ENCODE measurements around the gene SLC25A34. TPM values are rescaled to one million over a fixed set of nuclear protein-coding genes. Genes with fewer than 3 reads are reported as not detected.

Gene SLC25A34
- total and polyA plus RNA-seq, 9 donors = 1.0 to 2.5 (median 1.9) TPM

DNA sequence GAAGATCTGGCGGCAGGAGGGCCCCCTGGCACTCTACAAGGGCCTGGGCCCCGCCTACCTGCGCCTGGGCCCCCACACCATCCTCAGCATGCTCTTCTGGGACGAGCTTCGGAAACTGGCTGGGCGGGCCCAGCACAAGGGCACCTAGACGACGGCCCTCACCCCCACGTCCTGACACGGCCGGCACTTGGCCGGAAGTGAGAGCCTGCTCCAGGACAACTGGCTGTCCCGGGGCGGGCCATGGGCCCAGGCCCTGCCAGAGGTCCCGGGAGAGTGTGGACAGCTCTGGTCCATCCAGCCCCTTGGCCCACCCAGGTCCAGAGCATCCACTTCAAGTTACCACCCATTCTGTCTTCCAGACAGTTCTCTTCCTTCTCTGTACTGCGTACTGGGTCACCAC lies 3.2 kb downstream of the SLC25A34 start:
- intact Hi-C loops (cut with DNase I) = loop anchor here in 3 of 4 donors (10.0 kb wide), 2 partner anchors 144 to 414 kb away; no protein-coding TSS in a partner anchor

DNA sequence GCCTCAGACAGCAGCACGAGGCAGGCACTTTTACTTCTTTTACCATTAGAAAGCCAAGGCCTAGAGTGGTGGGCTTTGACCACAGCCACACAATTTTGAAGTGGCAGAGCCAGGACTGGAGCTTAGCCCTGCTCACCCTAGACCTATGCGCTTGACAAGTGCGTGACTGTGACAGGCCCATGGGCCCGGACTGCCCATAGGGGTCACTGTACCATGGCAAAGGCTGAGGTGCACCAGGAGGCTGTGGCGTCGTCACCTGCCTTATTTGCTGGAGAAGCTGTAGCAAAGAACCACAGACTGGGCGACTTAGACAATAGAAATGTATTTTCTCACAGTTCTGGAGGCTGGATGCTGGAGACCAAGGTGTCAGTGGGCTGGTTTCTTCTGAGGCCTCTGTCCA lies 3.7 kb downstream of the SLC25A34 start:
- Histone ChIP-seq H3K27ac (no peak overlapping the region), H3K4me1 (ENCODE audit: insufficient read depth) (peaks cover 5% of the 10 kb centered on the region), H3K36me3 (no peaks in the 10 kb centered on the region), H3K9me3 (no peaks in the 10 kb centered on the region), H3K4me3 (no peak overlapping the region), H3K27me3 (no peaks in the 10 kb centered on the region)
- DNase-seq = no peak
- WGBS, 3 donors = 83 to 92% (median 85%) methylated on average over 7 of the region's 7 CpGs
- TF ChIP-seq POLR2A (IDR thresholded peaks at IDR 0.05) (no peak), CTCF (IDR thresholded peaks at IDR 0.05) (no peak), EP300 (IDR thresholded peaks at IDR 0.05) (no peak)
- intact Hi-C loops (cut with DNase I) = loop anchor here (5.0 to 10.0 kb wide), 3 partner anchors 145 to 415 kb away; no protein-coding TSS in a partner anchor

More for the DNA sequence above, 3.2 kb downstream of the SLC25A34 start:
- 76 to 84% (median 79%) methylated on average over 14 to 16 of the region's 16 CpGs for WGBS, 3 donors
- no peak overlapping the region for H3K27ac ChIP-seq
- no peak overlapping the region for H3K4me3 ChIP-seq
- H3K36me3 ChIP-seq = no peaks in the 10 kb centered on the region
- H3K27me3 ChIP-seq = no peaks in the 10 kb centered on the region
- H3K9me3 ChIP-seq = no peaks in the 10 kb centered on the region
- no peak for DNase-seq
- no peak for TF ChIP-seq EP300 (IDR thresholded peaks at IDR 0.05)
- no peak for TF ChIP-seq CTCF (IDR thresholded peaks at IDR 0.05)
- TF ChIP-seq POLR2A (IDR thresholded peaks at IDR 0.05) = no peak
- H3K4me1 ChIP-seq (ENCODE audit: insufficient read depth) = peaks cover 5% of the 10 kb centered on the region

- Histone ChIP-seq H3K27ac (no peak overlapping the region), H3K4me3 (no peak overlapping the region), H3K27me3 (no peaks in the 10 kb centered on the region), H3K9me3 (no peaks in the 10 kb centered on the region), H3K4me1 (ENCODE audit: insufficient read depth) (peaks cover 1% of the 10 kb centered on the region), H3K36me3 (no peaks in the 10 kb centered on the region)
- WGBS, 3 donors = 50 to 54% (median 50%) methylated on average over 27 of the region's 27 CpGs
- DNase-seq = peak; percentile 82 to 90 (median 86)
- TF ChIP-seq POLR2A (IDR thresholded peaks at IDR 0.05) (peak; percentile 6), EP300 (IDR thresholded peaks at IDR 0.05) (no peak), CTCF (IDR thresholded peaks at IDR 0.05) (peak; percentile 56 to 83 (median 77))
- intact Hi-C loops (cut with DNase I) = loop anchor here in 3 of 4 donors (5.0 to 10.0 kb wide), 3 partner anchors 146 to 416 kb away; no protein-coding TSS in a partner anchor
These were observed 5.1 kb downstream of the SLC25A34 start for GRCh38 chr1:15740924-15741850.

GRCh38 chr1:15742339-15742801 lies 6.3 kb downstream of the SLC25A34 start, which contains the start of gene TMEM82:
Gene TMEM82, plus strand, starts transcription at chr1:15742499. Its CDS starts 61 bp downstream, at chr1:15742560.
- 19 to 23% (median 21%) methylated on average over 14 of the region's 14 CpGs for WGBS, 3 donors
- intact Hi-C loops (cut with DNase I) = loop anchor here in 3 of 4 donors (5.0 to 10.0 kb wide), 3 partner anchors 148 to 418 kb away; no protein-coding TSS in a partner anchor
- Histone ChIP-seq H3K27me3 (no peaks in the 10 kb centered on the region), H3K36me3 (no peaks in the 10 kb centered on the region), H3K4me1 (ENCODE audit: insufficient read depth) (peaks cover 2% of the 10 kb centered on the region), H3K27ac (no peak within 1 kb of the TSS), H3K4me3 (no peak within 1 kb of the TSS), H3K9me3 (no peaks in the 10 kb centered on the region)
- TF ChIP-seq POLR2A (IDR thresholded peaks at IDR 0.05) = no peak
- TF ChIP-seq CTCF (IDR thresholded peaks at IDR 0.05) = no peak
- TF ChIP-seq EP300 (IDR thresholded peaks at IDR 0.05) = no peak
- no peak for DNase-seq

All from ovary (tissue), 9 donors.